Fibroblast of villous mesenchyme (primary cell): Measurements from ENCODE around the gene SNRNP27. TPM values are rescaled to one million over a fixed set of nuclear protein-coding genes. Genes with fewer than 3 reads are reported as not detected.
"Not testable (repeated sequence)": the region's sequence is repeated elsewhere in the genome, so short reads cannot be mapped to it uniquely, and the experiment has no call there.

Source experiments
- DNase-seq: peaks from one replicate; pipeline ENCODE4 v3.0.0-alpha.2; 2010; ENCODE audit warnings: low read depth
- H3K4me3 ChIP-seq: 2 replicates; pipeline ENCODE4 v1.5.1; 2011; ENCODE audit warnings: low read depth, mild to moderate bottlenecking, low read length
- total RNA-seq: library from RNA; depleted of rRNA; stranded (reverse); fragments of >200 nt; gene quantifications from 2 replicates; pipeline ENCODE4 v1.2.3, GENCODE V29; 2012
- TF ChIP-seq, protein P1 (sequence below): IDR thresholded peaks from 2 replicates; pipeline ENCODE4 v1.5.1; 2012; ENCODE audit warnings: low read depth, mild to moderate bottlenecking, low read length; ENCODE audit not compliant: insufficient read depth

SNRNP27 gene
- total RNA-seq, 1 donor: 44.9 TPM

DNA sequence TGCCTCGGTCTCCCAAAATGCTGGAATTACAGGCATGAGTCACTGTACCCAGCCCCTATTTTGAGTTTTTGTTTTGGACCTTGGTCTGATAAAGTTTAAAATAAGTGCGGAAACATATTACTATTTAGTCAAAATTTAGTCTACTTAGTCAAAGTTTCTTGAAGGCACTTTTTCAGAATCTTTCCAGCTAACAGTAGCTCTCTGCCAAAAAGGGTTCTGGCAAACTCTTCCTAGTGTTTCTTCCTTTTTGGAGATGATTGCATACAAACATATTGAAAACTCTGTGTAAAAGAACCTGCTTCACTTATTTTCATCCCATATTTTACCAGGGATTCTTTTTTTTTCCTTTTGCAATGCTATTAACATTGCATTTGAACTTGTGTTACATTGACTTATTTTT lies 35.5 kb upstream of the SNRNP27 start:
- TF ChIP-seq, protein P1, sequence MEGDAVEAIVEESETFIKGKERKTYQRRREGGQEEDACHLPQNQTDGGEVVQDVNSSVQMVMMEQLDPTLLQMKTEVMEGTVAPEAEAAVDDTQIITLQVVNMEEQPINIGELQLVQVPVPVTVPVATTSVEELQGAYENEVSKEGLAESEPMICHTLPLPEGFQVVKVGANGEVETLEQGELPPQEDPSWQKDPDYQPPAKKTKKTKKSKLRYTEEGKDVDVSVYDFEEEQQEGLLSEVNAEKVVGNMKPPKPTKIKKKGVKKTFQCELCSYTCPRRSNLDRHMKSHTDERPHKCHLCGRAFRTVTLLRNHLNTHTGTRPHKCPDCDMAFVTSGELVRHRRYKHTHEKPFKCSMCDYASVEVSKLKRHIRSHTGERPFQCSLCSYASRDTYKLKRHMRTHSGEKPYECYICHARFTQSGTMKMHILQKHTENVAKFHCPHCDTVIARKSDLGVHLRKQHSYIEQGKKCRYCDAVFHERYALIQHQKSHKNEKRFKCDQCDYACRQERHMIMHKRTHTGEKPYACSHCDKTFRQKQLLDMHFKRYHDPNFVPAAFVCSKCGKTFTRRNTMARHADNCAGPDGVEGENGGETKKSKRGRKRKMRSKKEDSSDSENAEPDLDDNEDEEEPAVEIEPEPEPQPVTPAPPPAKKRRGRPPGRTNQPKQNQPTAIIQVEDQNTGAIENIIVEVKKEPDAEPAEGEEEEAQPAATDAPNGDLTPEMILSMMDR: no peak
- no peak for DNase-seq

DNA sequence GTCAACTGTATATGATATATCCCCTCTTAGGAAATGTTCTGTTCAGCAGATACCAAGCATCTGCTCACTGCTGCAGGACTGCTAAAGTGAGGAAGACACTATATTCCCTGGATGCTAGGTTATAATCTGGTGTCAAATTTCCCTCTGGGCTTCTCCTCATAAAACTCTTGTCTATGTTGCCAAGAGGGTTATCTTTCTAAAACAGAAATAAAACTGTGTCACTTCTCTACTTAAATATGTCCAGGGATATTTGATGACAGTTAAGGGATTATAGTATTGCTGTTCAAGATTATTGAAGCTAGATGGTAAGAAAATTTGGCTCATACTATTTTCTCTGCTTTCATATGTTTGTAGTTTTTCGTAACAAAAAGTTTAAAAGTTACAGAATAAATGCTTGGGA lies 30.5 kb upstream of the SNRNP27 start:
- H3K4me3 ChIP-seq: no peak overlapping the region
- TF ChIP-seq, protein P1: no peak
- DNase-seq: peak; percentile 7

More for the DNA sequence above, 35.5 kb upstream of the SNRNP27 start:
- H3K4me3 ChIP-seq: no peak overlapping the region

DNA sequence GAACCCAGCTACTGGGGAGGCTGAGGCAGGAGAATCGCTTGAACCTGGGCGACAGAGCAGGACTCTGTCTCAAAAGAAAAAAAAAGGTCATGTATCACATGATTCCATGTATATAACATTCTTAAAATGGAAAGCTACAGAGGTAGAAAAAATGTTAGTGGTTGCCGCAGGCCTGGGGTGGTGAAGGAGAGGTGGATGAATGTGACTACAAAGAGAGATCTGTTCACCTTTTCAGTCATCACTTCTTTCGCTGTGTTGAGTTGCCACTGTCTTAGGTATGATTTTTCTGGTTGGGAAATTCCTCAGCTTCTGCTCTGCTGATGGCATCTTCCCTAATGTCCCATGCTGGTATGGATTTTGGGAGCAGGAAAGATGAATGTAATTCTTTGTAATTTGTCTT lies 5.3 kb upstream of the SNRNP27 start:
- DNase-seq: no peak
- TF ChIP-seq, protein P1: no peak
- no peak overlapping the region for H3K4me3 ChIP-seq

DNA sequence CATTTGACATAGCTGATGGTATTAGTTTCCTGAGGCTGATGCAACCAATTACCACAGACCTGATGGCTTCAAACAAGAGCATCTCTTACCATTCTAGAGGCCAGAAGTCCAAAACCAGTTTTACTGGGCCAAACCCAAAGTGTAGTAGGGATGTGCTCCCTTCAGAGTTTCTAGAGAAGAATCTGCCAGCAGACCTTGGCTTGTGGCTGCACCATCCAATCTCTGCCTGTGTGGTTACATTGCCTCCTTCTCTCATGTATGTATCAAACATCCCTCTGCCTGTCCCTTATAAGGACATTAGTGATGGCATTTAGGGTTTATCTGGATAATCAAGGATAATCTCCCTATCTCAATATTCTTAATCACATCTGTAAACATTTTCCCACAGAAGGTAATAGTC lies 4.5 kb upstream of the SNRNP27 start:
- TF ChIP-seq, protein P1: no peak
- no peak overlapping the region for H3K4me3 ChIP-seq
- DNase-seq: no peak

DNA sequence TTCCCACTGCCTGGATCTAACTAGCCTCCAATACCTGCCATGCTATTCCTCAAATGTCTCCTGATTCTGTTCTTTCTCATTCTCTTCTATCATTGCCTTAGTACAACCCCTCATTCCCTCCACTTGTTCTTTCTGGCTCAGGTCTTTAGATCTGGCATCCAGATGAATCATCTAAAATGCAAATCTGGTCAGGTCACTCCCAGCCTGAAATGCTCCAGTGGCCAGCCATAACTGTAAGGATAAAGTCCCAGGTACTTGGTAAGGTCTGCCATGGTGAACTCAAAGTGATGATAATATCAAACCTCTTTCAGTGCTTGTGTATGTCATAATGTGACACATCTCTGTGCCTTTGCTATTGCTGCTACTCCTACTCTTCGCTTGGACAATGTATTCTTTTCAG lies 2.9 kb upstream of the SNRNP27 start:
- TF ChIP-seq, protein P1: no peak
- H3K4me3 ChIP-seq: no peak overlapping the region
- no peak for DNase-seq

DNA sequence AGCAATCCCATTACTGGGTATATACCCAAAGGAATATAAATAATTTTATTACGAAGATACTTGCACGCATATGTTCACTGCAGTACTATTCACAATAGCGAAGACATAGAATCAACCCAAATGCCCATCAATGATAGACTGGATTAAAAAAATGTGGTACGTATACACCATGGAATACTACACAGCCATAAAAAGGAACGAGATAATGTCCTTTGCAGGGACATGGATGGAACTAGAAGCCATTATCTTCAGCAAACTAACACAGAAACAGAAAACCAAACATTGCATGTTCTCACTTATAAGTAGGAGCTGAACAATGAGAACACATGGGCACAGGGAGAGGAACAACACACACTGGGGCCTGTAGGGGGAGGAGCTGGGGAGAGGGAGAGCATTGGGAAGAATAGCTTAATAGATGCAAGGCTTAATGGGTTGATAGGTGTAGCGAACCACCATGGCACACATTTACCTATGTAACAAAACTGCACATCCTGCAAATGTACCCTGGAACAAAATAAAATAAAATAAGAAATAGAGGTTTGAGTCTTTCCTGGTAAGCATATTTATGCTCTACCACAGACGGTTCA lies 825 bp upstream of the SNRNP27 start:
- DNase-seq, H3K4me3 ChIP-seq: not testable (repeated sequence)

DNA sequence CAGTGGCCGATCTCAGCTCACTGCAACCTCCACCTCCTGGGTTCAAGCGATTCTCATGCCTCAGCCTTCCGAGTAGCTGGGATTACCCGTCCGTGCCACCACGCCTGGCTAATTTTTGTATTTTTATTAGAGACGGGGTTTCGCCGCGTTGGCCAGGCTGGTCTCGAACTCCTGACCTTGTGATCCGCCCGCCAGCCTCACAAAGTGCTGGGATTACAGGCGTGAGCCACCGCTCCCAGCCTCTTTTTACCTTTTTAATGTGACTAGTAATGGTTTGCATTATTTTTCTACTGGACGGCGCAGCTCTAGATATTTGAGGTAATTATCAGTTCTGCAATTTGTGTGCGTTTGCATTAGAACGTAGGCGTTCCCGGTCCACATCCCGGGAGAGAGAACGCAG lies 981 bp downstream of the SNRNP27 start:
- H3K4me3 ChIP-seq: peak overlapping the region; percentile 93
- DNase-seq: not testable (repeated sequence)

DNA sequence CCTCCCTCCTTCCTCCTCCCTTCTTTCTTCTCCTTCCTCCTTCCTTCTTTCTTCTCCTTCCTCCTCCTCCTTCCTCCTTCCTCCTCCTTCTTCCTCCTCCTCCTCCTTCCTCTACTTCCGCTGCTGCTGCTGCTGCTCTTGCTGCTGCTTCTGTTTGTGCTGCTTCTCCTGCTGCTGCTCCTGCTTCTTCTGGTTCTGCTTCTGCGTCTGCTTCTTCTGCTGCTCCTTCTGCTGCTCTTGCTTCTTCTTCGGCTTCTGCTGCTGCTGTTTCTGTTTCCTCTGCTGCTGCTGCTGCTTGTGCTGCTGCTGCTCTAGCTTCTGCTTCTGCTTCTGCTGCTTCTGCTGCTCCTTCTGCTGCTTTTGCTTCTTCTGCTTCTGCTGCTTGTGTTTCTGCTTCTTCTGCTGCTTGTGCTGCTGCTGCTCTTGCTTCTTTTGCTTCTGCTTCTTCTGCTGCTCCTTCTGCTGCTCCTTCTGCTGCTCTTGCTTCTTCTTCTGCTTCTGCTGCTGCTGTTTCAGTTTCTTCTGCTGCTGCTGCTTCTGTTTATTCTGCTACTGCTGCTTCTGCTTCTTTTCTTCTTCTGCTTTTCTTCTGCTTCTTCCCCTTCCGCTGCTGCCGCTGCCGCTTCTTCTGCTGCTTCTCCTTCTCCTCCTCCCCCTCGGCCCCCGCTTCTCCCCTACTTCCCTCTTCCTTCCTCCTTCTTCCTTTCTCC lies 8.6 kb downstream of the SNRNP27 start:
- DNase-seq: no peak
- TF ChIP-seq, protein P1: no peak
- no peak overlapping the region for H3K4me3 ChIP-seq
